Measurements from ENCODE around the gene EMX1. TPM values are rescaled to one million over a fixed set of nuclear protein-coding genes. Genes with fewer than 3 reads are reported as not detected.

Gene EMX1
- total and polyA plus RNA-seq, 2 of the 13 experiments (the other 11 are each of a cell fraction or from before 2014, with no cell fraction given) = 0.62 to 4.9 TPM

GRCh38 chr2:72898585-72898906 lies 18.8 kb upstream of the EMX1 start (continued):
- TF ChIP-seq NFAT5 (CRISPR knock-in tag; IDR thresholded peaks at IDR 0.05) (no peak), ZNF331 (CRISPR knock-in tag; IDR thresholded peaks at IDR 0.05) (no peak), CEBPZ (IDR thresholded peaks at IDR 0.05; ENCODE audit: low read length) (no peak), ZNF775 (CRISPR knock-in tag; IDR thresholded peaks at IDR 0.05; ENCODE audit: borderline replicate concordance) (no peak), MED8 (CRISPR knock-in tag; IDR thresholded peaks at IDR 0.05; ENCODE audit: insufficient replicate concordance) (no peak), ZNF232 (CRISPR knock-in tag; IDR thresholded peaks at IDR 0.05; ENCODE audit: borderline replicate concordance) (no peak), ZMYM3 (CRISPR knock-in tag; IDR thresholded peaks at IDR 0.05) (no peak)

Measured in HepG2 (cell line).